ENCODE measurements around the gene KLK2. TPM values are rescaled to one million over a fixed set of nuclear protein-coding genes. Genes with fewer than 3 reads are reported as not detected.

KLK2 gene
- polyA plus RNA-seq, 1 donor from 2014 or later: not detected

- TF ChIP-seq TAF1 (IDR thresholded peaks at IDR 0.05; ENCODE audit: low read depth) (no peak), EZH2 (IDR thresholded peaks at IDR 0.05; ENCODE audit: borderline replicate concordance, insufficient read depth, low read length, poor library complexity, severe bottlenecking) (no peak), MXI1 (conservative IDR thresholded peaks at IDR 0.05; ENCODE audit: poor library complexity, severe bottlenecking) (no peak), RAD21 (conservative IDR thresholded peaks at IDR 0.05) (no peak), EP300 (conservative IDR thresholded peaks at IDR 0.05; ENCODE audit: poor library complexity, severe bottlenecking) (no peak), POLR2AphosphoS5 (IDR thresholded peaks at IDR 0.05) (no peak), CTCF (IDR thresholded peaks at IDR 0.05; ENCODE audit: poor library complexity, severe bottlenecking) (no peak), SMC3 (conservative IDR thresholded peaks at IDR 0.05; ENCODE audit: poor library complexity) (no peak), REST (IDR thresholded peaks at IDR 0.05; ENCODE audit: borderline replicate concordance) (no peak)
- Histone ChIP-seq H3K27ac (ENCODE audit: low read length) (no peak overlapping the region), H3K9ac (ENCODE audit: low read length) (no peak overlapping the region), H4K20me1 (ENCODE audit: insufficient read depth) (no peaks in the 10 kb centered on the region), H3K79me2 (replicated peaks; ENCODE audit: insufficient read depth, low read length) (no peaks in the 10 kb centered on the region), H3K36me3 (ENCODE audit: insufficient read depth, low read length) (no peaks in the 10 kb centered on the region), H3K9me2 (ENCODE audit: insufficient read depth, low read length) (no peaks in the 10 kb centered on the region), H2AFZ (ENCODE audit: low read depth, low read length) (no peak overlapping the region), H3K27me3 (ENCODE audit: insufficient read depth, low read depth, low read length) (peaks cover 51% of the 10 kb centered on the region), H3F3A (ENCODE audit: insufficient read depth, low read length, poor library complexity, severe bottlenecking) (no peaks in the 10 kb centered on the region), H3K9me3 (ENCODE audit: low read length) (no peaks in the 10 kb centered on the region), H3K4me3 (ENCODE audit: low read length) (no peak overlapping the region), H3K4me2 (ENCODE audit: low read length) (no peak overlapping the region)
Measured at GRCh38 chr19:50912102-50912599, 38.9 kb downstream of the KLK2 start.

- Histone ChIP-seq H3K36me3 (ENCODE audit: insufficient read depth, low read length) (no peaks in the 10 kb centered on the region), H3K4me2 (ENCODE audit: low read length) (no peak overlapping the region), H3K9ac (ENCODE audit: low read length) (no peak overlapping the region), H3K4me3 (ENCODE audit: low read length) (no peak overlapping the region), H3F3A (ENCODE audit: insufficient read depth, low read length, poor library complexity, severe bottlenecking) (no peaks in the 10 kb centered on the region), H4K20me1 (ENCODE audit: insufficient read depth) (no peaks in the 10 kb centered on the region), H2AFZ (ENCODE audit: low read depth, low read length) (no peak overlapping the region), H3K27me3 (ENCODE audit: insufficient read depth, low read depth, low read length) (peaks cover 51% of the 10 kb centered on the region), H3K27ac (ENCODE audit: low read length) (no peak overlapping the region), H3K9me2 (ENCODE audit: insufficient read depth, low read length) (no peaks in the 10 kb centered on the region), H3K9me3 (ENCODE audit: low read length) (no peaks in the 10 kb centered on the region), H3K79me2 (replicated peaks; ENCODE audit: insufficient read depth, low read length) (no peaks in the 10 kb centered on the region)
- TF ChIP-seq EZH2 (IDR thresholded peaks at IDR 0.05; ENCODE audit: borderline replicate concordance, insufficient read depth, low read length, poor library complexity, severe bottlenecking): no peak
- no peak for TF ChIP-seq REST (IDR thresholded peaks at IDR 0.05; ENCODE audit: borderline replicate concordance)
- TF ChIP-seq TAF1 (IDR thresholded peaks at IDR 0.05; ENCODE audit: low read depth): no peak
- TF ChIP-seq RAD21 (conservative IDR thresholded peaks at IDR 0.05): no peak
- TF ChIP-seq EP300 (conservative IDR thresholded peaks at IDR 0.05; ENCODE audit: poor library complexity, severe bottlenecking): no peak
- no peak for TF ChIP-seq POLR2AphosphoS5 (IDR thresholded peaks at IDR 0.05)
- no peak for TF ChIP-seq CTCF (IDR thresholded peaks at IDR 0.05; ENCODE audit: poor library complexity, severe bottlenecking)
- no peak for TF ChIP-seq SMC3 (conservative IDR thresholded peaks at IDR 0.05; ENCODE audit: poor library complexity)
Measured at GRCh38 chr19:50912727-50913716, 39.8 kb downstream of the KLK2 start.

Data from neural cell (in vitro differentiated cells).